HG02798 (cell line): ENCODE results near the gene ZNF586.
A peak's percentile ranks its signal among the peaks of the same experiment; 100 is the strongest.
"Not testable (repeated sequence)": the region's sequence is repeated elsewhere in the genome, so short reads cannot be mapped to it uniquely, and the experiment has no call there.

Experiments
- ATAC-seq: cut with Tn5 transposase; IDR thresholded peaks from one replicate; pipeline ENCODE4 v1.9.1; 2021; ENCODE audit warnings: mild to moderate bottlenecking; ENCODE audit not compliant: unreplicated experiment, poor library complexity

The ZNF586 gene

DNA sequence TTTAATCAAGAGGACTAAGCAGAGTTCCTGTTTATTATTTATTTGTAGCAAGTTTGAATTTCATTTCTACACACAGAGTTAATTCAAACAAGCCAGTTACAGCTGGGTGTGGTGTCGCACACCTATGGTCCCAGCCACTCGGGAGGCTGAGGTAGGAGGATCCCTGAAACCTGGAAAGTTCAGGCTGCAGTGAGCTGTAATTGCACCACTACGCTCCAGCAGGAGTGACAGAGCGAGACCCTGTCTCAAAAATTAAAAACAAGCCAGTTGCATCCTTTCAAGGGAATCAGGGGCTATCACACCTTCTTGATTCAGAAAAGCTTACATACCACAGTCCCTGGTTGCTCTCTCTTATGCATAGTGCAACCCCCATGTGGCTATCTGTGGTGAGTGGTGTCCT is 19.8 kb downstream of the ZNF586 start:
- ATAC-seq, result no peak

DNA sequence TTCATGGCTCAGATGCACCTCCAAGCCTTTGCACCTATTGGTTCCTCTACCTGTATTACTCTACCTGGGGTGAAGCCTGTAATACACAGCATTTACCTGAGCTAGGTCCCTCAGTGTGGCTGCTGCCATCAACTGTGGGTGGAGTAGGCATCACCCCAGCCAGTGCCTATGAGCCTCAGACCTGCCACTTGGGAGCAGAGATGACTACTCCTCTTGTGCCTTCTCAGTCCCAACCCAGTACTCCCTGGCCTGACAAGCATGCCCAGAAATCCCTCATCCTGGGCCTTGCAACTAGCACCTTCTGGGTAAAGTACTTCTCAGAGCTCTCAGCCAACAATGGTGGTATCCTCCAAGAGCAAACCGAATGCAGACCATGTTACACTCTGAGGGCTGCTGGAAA is 27.1 kb downstream of the ZNF586 start:
- ATAC-seq, result not testable (repeated sequence)

DNA sequence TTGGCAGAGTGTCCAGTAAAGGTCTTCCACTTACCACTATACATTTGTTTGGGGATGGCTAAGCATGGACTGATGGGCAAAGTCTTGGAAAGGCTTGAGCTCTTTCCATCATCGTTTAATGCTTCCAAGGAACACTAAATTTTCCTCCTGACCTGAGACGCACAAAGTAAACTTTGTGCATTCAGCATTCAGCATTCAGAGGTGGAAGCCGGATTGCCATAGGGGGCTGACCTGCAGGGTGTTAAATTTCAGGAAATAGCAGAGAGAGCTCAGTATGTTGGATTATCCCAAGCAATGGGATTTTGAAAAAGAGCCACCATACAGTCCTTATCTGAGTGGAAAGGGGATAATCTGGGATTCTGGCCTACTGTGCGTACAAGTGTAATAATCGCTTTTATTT is 31.2 kb downstream of the ZNF586 start:
- no peak for ATAC-seq

DNA sequence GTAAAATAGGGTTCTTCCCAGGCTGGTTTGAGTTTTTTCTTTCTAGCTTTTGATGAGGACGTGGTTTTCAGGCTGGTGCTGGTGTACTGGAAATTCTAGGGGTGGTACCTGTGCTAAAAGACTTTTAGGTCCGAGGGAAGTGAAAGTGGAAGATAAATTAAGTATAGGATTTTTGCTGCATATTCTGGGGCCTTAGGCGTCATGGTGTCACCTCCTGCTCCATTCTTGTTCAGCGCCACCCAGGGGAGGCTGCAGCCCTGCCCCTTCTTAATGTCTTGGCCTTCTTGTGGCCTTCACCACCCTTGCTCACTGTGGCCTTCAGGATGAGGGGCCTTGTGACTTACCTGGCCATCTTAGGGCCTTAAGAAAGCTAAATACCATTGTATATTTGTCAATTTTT is 32.8 kb downstream of the ZNF586 start:
- ATAC-seq, result no peak

DNA sequence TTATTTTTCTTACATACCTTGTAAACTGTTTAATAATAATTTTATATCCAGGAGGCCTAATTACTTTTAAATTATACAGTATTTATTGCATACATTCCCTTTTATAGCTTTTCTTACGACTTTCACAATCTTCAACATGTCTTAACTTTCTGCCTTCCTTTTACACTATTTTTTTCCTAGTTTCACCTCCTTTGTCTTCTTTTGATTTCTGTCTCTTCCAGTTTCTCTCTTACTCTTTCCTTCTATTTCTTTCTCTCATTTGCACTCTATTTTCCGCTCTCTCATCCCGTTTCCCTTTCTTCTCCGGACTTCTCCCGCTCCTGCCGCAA is 33.8 kb downstream of the ZNF586 start:
- ATAC-seq, result no peak

DNA sequence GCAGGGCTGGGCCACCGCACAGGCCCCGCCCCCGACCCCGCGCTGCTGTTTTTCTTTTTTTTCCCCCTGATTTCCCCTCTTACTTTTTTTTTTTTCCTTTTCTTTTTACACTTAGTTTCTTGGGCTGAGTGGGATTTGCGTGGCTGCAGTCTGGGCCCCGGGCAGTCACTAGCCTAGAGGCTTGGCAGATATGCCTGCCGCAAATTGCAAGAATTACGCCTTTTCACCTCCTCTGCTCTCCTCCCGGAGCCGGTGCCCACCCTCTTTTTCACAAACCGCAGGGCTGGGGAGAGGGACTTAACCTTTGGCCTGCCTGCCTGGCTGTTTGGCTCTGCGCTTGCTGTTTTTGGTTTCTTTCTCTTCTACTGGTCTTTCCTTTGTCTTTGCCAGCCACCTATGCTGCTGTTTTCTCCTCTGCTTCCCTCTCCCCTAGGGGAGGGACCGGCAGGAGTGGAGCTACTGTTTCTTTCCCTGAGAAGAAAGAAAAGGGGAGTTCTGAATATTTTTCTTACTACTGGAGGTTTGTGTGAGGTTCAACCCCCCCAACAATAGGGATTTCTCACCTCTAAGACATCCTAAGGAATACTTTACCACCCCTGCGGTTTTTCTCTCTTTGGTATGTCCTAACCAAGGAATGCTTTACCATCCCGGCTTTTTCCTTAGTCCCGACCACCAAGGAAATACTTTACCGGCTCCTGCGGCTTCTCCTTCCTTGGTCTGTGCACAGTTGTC is 34.3 kb downstream of the ZNF586 start:
- ATAC-seq, result no peak

DNA sequence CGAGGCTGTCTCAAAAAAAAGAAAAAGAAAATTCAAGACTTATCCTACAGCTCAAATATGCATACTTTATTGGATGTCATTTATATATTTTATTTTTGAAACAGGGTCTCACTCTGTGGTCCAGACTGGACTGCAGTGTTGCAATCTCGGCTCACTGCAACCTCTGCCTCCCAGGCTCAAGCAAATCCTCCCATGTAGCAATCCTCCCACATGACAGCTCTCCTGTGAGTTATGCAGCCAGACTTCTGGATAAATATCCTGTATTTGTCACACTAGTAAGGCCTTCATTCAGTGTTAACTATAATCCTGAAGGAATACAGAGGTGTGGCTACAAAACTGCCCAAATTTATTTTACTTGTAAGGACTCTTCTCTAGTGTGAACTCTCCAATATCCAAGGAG is 38.1 kb downstream of the ZNF586 start:
- ATAC-seq, result no peak

DNA sequence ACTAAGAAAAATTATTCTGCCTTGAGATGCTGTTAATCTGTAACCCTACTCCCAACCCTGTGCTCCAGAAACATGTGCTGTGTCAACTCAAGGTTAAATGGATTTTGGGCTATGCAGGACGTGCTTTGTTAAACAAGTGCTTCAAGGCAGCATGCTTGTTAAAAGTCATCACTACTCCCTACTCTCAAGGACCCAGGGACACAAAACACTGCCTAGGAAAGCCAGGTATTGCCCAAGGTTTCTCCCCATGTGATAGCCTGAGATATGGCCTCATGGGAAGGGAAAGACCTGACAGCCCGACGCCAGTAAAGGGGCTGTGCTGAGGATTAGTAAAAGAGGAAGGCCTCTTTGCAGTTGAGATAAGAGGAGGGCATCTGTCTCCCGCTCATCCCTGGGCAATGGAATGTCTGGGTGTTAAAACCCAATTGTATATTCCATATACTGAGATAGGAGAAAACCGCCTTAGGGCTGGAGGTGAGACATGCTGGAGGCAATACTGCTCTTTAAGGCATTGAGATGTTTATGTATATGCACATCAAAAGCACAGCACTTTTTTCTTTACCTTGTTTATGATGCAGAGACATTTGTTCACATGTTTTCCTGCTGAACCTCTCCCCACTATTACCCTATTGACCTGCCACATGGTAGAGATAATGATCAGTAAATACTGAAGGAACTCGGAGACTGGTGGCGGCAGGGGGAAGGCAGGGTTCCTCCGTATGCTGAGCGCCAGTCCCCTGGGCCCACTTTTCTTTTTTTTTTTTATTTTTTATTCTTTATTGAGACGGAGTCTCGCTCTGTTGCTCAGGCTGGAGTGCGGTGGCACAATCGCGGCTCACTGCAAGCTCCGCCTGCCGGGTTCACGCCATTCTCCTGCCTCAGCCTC is 41.2 kb downstream of the ZNF586 start:
- ATAC-seq, result not testable (repeated sequence)

DNA sequence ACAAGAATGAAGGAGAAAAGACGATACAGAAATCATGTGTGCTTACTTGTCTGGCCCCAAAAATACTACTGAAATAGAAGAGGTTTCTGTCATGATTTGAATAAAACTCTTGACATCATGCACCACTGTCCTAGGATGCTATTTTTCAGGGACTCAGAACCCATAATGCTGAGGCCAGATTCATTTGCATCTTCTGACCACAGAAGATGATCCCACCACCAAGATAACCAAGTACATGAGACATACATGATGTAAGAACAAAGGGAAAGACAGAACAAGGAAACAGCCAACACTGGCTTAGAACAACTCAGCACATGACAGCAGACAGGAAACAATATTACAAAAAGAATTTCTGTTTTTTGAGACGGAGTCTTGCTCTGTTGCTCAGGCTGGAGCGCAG is 42.8 kb downstream of the ZNF586 start:
- ATAC-seq, result no peak

DNA sequence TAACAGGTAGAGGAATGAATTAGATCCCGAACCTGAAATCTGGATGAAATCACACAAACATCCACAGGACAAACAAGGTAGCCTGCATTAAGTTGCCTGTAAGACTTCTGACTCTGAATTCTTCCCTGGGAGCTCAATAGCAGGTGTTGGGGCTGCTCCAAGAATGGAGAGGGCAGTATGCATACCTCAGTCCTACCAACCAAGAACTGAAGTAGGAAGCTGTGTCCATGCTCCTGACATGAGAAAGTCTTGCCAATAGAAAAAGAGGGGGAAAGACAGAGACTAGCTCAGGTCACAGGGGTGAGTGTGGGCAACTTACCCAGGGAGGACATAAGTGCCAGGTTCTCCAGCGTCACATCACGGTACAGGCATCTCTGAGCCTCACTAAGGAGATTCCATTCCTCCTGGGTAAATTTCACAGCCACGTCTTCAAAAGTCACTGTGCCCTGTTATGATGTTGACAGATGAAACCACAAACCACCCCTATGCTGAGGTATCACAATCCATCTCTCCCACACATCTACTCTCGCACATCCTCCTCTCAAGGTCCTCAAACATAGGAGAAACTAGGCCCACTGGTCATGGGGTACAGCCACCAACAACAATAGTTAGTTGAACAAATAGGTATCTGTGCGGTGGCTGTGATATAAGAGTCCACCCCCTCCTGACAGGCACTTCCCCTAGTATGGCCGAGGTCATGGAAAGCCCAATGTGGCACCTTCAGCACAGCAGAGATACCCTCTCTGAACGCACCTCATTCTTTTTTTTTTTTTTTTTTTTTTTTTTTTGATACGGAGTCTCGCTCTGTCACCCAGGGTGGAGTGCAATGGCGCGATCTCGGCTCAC is 43.7 kb downstream of the ZNF586 start:
- ATAC-seq, result not testable (repeated sequence)

DNA sequence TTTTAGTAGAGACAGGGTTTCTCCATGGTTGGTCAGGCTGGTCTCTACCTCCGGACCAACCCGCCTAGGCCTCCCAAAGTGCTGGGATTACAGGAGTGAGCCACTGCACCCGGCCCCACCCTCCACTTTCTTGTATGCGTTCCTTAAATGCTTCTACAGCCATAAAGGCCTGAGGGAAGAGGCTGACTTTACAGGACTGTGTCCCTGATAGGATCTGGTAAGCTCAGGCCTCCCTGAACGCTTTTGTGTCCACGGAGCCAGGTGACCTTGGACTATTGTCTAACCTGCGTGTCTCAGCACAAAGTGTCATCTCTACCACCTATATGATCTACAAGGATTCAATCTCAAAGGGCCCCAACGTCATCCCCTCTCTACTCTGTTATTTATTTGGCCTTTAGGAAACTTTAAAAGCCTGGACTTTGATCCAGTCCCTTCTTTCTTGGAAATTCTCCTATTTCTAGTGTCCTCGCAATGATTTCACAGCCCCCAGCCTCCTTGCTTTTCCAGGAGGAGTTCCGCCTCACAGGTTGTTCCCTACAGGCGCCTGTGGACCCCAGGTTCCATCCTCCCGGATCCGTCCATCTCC is 44.5 kb downstream of the ZNF586 start:
- no peak for ATAC-seq

DNA sequence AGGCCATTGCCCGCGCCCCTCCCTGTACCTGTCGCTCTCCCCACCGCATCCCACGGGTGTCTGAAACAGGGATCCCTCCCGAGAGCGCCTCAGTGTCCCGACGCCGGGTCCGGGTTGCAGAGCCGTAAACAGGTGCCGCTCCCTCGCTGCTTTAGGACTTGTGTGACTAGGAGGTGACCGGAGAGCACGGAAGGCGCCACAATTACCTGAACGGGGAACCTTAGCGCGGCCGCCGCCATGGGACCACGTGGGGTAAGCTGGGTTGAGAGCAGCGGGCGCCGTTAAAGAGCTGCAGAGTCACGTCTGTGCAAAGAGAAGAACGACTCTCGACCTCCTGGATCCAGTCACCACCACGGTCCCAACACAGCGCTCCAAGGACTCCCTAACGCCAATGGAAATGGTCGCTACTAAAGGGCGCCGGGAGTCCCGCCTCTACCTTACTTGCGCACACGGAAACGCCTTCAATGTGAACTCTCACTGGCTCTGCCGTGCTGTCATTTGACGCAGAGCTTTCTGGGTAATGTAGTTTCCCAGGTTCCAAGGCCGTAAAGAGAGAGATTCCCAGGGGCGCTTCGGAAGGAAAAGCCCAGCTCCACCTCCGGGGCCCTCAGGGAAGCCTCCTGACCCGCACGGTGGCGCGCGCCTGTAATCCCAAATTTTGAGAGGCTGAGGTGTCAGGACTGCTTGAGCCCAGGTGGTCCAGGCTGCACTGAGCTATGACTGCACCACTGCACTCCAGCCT is 45.2 kb downstream of the ZNF586 start, which contains the start of gene ZNF552:
TSS of gene ZNF552 (minus strand) at position 409 of the 742 bp plus-strand sequence. CDS start at position 239, 170 bp downstream.
- ATAC-seq, result peak; percentile 80

DNA sequence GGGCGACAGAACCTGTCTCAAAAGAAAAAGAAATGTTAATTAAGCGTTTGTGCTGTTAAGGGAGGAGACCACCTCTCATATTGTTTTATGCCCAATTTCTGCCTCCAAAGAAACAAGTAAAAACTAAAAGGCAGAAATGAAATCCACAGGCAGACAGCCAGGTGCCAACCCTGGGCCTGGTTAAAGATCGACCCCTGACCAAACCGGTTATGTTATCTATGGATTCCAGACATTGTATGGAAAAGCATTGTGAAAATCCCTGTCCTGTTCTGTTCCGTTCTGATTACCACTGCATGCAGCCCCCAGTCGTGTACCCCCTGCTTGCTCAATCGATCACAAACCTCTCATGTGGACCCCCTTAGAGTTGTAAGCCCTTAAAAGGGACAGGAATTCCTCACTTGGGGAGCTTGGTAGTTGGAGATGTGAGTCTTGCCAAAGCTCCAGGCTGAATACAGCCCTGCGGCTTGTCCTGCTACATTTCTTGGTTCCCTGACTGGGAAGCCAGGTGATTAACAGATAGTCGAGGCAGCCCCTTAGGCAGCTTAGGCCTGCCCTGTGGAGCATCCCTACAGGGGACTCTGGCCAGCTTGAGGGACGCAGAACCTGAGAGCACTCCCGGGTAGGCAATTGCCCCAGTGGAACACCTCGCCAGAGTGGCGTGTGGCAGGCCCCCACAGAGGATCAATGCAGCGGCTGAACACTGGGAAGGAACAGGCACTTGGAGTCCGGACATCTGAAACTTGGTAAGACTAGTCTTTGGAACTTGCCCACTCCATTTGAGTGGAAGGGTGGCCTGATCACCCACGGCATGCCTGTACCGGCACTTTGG is 46.0 kb downstream of the ZNF586 start:
- no peak for ATAC-seq

DNA sequence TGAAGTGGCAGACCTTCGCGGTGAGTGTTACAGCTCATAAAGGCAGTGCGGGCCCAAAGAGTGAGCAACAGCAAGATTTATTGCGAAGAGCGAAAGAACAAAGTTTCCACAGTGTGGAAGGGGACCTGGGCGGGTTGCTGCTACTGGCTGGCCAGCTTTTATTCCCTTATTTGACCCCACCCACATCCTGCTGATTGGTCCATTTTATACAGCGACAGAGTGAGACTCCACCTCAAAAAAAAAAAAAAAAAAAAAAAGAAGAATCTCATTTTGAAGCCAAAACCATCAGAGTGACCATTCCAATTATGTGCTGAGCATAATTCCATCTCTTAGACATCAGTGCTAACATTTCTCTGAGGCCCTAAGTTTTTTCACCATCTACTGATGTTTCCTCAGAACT is 47.2 kb downstream of the ZNF586 start:
- ATAC-seq, result no peak

DNA sequence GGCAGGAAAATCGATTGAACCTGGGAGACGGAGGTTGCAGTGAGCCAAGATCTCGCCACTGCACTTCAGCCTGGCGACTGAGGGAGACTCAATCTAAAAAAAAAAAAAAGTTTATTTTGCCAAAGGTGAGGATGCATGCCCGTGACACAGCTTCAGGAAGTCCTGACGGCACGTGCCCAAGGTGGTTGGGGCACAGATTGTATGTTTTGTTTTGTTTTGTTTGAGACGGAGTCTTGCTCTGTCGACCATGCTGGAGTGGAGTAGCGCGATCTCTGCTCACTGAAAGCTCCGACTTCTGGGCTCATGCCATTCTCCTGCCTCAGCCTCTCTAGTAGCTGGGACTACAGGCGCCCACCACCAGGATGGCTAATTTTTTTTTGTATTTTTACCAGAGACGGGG is 48.5 kb downstream of the ZNF586 start:
- no peak for ATAC-seq

DNA sequence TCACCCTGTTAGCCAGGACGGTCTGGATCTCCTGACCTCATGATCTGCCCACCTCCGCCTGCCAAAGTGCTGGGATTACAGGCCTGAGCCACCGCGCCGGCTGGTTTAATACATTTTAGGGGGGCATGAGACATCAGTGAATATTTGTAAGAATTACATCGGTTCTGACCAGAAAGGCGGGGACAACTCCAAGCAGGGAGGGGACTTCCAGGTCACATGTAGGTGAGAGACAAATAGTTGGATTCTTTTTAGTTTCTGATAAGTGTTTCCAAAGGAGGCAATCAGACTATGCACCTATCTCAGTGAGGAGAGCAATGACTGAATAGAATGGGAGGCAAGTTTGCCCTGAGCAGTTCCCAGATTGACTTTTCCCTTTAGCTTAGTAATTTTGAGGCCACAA is 48.9 kb downstream of the ZNF586 start:
- no peak for ATAC-seq

DNA sequence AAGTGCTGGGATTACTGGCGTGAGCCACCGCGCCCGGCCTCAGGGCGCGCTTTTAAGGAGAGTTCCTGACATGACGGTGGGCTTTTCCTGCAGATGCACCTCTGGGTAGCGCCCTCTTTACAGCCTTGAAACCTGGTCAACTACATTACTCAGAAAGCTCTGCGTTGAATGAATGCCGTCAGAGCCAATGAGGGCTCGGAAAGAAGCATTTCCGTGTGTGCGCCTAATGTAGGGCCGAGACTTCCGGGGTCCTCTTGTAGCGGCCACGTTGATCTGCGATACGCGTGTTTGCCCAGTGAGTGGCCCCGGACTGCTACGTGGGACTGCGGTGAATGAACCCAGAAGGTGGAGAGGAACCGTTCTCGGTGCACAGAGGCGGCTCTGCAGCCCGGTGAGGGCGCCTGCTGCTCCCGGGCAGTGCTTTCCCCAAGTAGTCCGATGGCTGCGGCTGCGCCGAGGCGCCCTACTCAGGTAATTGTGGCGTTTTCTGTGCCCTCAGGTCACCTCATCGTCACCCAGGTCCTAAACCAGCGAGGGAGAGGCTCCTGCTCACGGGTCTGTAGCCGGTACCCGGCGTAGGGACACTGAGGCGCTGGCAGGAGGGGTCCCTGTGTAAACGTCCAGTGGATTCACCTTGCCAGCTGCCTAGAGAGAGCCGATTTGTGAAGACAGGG is 50.1 kb downstream of the ZNF586 start:
- peak; percentile 88 for ATAC-seq

DNA sequence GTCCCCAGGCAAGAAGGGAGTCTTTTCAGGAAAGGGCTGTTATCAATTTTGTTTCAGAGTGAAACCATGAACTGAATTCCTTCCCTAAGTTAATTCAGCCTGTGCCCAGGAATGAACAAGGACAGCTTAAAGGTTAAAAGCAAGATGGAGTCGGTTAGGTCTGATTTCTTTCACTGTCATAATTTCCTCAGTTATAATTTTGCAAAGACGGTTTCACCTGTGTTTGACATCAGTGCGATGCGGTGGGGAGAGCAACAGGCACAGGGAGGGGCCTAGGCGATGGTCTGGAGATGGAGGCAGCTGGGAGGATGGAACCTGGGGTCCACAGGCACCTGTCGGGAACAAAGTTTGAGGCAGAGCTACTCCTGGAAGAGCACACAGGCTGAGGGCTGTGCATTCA is 51.1 kb downstream of the ZNF586 start:
- ATAC-seq, result no peak
